Renal cortical epithelial cell (primary cell): Measurements from ENCODE around the gene PDLIM1. TPM values are rescaled to one million over a fixed set of nuclear protein-coding genes. Genes with fewer than 3 reads are reported as not detected.

ENCODE experiments used
- DNase-seq: peaks from one replicate; pipeline ENCODE4 v3.0.0-alpha.2; 2011; ENCODE audit warnings: low read depth
- total RNA-seq: library from RNA; depleted of rRNA; stranded (reverse); fragments of >200 nt; gene quantifications from 2 replicates; pipeline ENCODE4 v1.2.3, GENCODE V29; 2014

Gene PDLIM1
- total RNA-seq, 1 donor from 2014 or later = 45.8 TPM

- no peak for DNase-seq
Observed at GRCh38 chr10:95289003-95289920, 1.5 kb downstream of the PDLIM1 start.

GRCh38 chr10:95288303-95288702 lies 2.5 kb downstream of the PDLIM1 start:
- no peak for DNase-seq

- DNase-seq = no peak
Observed at GRCh38 chr10:95287281-95287680, 3.5 kb downstream of the PDLIM1 start.

GRCh38 chr10:95286707-95287106 lies 4.1 kb downstream of the PDLIM1 start:
- DNase-seq = no peak

- no peak for DNase-seq
Observed at GRCh38 chr10:95285556-95285955, 5.2 kb downstream of the PDLIM1 start.

- no peak for DNase-seq
Observed at GRCh38 chr10:95284807-95285206, 6.0 kb downstream of the PDLIM1 start.

GRCh38 chr10:95282107-95282506 lies 8.7 kb downstream of the PDLIM1 start:
- no peak for DNase-seq

GRCh38 chr10:95281206-95281605 lies 9.6 kb downstream of the PDLIM1 start:
- no peak for DNase-seq

- peak; percentile 77 for DNase-seq
Observed at GRCh38 chr10:95280637-95281036, 10.2 kb downstream of the PDLIM1 start.

GRCh38 chr10:95279042-95279820 lies 11.6 kb downstream of the PDLIM1 start:
- DNase-seq = peak; percentile 53

- peak; percentile 72 for DNase-seq
Observed at GRCh38 chr10:95278061-95278988, 12.5 kb downstream of the PDLIM1 start.

GRCh38 chr10:95277614-95278013 lies 13.2 kb downstream of the PDLIM1 start:
- DNase-seq = no peak

- no peak for DNase-seq
Observed at GRCh38 chr10:95277201-95277570, 13.6 kb downstream of the PDLIM1 start.

GRCh38 chr10:95276367-95277200 lies 14.2 kb downstream of the PDLIM1 start:
- no peak for DNase-seq

- DNase-seq = no peak
Observed at GRCh38 chr10:95275726-95276366, 15.0 kb downstream of the PDLIM1 start.

- DNase-seq = peak; percentile 75
Observed at GRCh38 chr10:95273393-95274312, 17.1 kb downstream of the PDLIM1 start.

- no peak for DNase-seq
Observed at GRCh38 chr10:95268438-95268837, 22.4 kb downstream of the PDLIM1 start.

GRCh38 chr10:95267251-95267650 lies 23.6 kb downstream of the PDLIM1 start:
- no peak for DNase-seq

GRCh38 chr10:95266674-95267095 lies 24.1 kb downstream of the PDLIM1 start:
- DNase-seq = peak; percentile 99
